GM19043 (cell line): ENCODE data around the gene C16orf87.
A peak's percentile ranks its signal among the peaks of the same experiment; 100 is the strongest.

ENCODE experiments used
- ATAC-seq: cut with Tn5 transposase; IDR thresholded peaks from one replicate; pipeline ENCODE4 v1.9.1; 2021; ENCODE audit warnings: low read depth; ENCODE audit not compliant: unreplicated experiment

Gene C16orf87

GRCh38 chr16:46762583-46762982 lies 68.4 kb downstream of the C16orf87 start:
- no peak for ATAC-seq

GRCh38 chr16:46759309-46759708 lies 71.7 kb downstream of the C16orf87 start:
- no peak for ATAC-seq

DNA sequence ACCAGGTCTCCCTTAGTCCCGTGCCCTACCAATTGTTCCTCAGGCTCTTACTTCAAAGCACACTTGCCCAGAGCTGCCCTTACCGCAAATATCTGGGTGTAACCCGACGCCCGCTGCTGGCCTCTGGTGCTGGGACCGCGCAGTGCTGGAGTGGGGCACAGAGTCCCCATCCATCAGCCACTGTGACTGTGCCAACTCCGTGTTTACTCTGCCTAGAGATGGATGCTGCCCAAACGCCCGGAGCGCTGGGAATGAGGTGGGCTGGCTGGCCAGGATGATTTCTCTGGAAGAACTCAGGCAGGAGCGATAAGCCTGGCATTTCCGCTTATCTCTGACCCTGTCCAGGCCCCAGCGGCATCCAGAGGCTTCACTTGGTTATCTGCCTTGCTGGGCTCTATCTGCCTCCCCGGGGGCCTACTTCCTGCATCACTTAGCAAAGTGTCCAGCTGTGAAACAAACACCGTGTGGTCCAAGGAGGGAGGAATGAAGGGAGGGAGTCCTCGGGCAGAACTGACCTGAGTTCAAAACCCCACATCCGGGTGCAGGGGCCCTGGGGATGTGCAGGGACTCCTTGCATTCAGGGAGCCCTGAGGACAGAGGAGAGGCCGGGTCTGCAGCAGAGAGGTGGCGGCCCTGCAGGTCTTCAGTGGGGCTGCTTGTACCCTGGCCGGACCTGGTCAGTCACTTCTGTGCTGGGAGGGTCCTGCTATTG lies 73.5 kb downstream of the C16orf87 start:
- ATAC-seq: no peak

DNA sequence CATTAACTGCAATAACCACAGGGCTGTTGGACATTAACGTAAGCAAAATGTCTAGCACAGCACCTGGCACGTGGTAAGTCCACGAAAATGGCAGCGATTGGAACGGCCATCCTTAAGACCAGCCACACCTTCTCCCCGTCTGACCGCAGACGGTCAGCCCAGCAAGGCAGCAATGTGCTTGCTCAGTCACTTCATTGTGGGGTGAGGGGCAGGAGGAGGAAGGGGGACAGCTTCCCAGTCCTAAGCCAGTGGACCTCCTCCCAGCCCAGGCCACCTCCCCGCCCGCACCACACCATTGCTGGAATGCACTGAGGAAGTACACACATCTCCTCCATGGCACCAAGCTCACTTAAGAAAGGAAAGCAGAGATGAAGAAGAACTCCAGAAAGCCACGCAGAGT lies 74.2 kb downstream of the C16orf87 start:
- ATAC-seq: no peak

- ATAC-seq: no peak
Measured at GRCh38 chr16:46753015-46753414, 78.0 kb downstream of the C16orf87 start.

DNA sequence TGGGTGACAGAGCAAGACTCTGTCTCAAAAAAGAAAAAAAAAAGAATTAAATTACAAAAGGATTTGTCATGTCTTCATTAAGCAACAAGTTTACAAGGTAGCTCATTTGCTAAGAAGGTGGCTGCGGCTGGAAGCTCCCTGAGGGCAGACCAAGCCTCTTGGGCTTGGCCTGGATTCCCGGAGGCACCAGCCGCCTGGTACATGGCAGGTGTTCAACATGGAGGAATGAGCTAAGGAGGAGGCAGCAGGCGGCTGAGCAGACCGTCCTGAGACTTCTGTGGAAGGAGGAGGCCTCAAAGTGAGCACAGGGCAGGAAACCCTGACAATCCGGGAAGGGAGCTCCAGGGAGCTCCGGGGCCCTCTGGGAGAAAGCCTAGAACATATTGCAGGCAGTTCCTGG lies 79.6 kb downstream of the C16orf87 start:
- ATAC-seq: no peak

GRCh38 chr16:46748775-46749705 lies 81.9 kb downstream of the C16orf87 start:
- ATAC-seq: peak; percentile 63

DNA sequence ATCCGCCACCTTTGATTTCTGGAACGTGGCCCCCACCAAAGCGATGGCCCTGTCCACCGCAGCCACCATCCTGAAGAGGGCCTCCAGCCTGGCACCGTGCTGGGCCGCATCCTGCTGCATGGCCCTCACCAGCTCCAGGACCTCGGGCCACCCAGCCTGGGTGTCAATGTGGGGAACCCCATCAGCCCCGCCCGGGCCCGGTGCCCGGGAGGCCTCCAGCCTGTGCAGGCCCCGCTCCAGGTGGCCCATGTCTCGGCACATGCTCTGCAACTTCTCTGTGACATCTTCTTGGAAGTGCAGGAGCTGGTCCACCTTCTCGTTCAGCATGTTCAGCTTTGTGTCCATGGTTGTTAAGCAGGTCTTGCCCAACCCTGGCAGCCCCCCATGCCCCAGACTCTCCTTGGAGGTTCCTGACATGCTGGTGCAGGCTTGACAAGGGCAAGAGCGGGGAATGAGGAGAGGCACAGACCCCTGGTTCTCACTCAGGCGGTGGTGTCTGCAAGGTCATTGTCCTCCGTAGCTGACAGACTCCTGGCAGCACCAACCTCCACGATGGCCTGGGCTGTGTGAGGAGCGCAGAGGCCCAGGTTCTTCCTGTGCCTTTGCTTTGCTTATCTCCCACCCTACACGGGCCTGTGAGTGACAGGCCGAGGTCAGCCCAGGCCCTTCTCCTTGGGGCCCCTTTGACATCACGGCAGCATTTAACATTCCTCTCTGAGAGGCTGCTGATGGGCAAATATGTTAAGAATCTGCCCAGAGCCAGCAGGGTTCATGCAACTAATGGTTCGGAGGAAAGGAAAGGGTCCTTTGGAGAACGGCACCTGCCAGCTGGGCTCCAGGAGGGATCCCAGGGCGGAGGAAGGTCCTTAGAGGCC lies 83.0 kb downstream of the C16orf87 start, which contains the start of gene MYLK3:
Gene MYLK3, minus strand, starts transcription at position 568 of the 875 bp plus-strand sequence. Its CDS starts 151 bp downstream, at position 417.
- ATAC-seq: no peak

- ATAC-seq: no peak
Measured at GRCh38 chr16:46746821-46747776, 83.9 kb downstream of the C16orf87 start.
